Uterus (tissue), 4 donors: ENCODE measurements around the gene MPG. TPM values are rescaled to one million over a fixed set of nuclear protein-coding genes. Genes with fewer than 3 reads are reported as not detected.
A peak's percentile ranks its signal among the peaks of the same experiment; 100 is the strongest.
"Not testable (repeated sequence)": the region's sequence is repeated elsewhere in the genome, so short reads cannot be mapped to it uniquely, and the experiment has no call there.

ENCODE experiments used
- DNase-seq, 2 donors: peaks; one replicate each; pipeline ENCODE4 v3.0.0-alpha.2; 2019 to 2020
- H3K27ac ChIP-seq, 2 donors: fragments of 200-600 bp; sonication (generic); 1 replicate in 1 of 2; 2 replicates in 1 of 2; pipeline ENCODE4 v1.5.1; 2016 to 2018
- H3K27me3 ChIP-seq, 2 donors: fragments of 200-600 bp; sonication (generic); one replicate each; pipeline ENCODE4 v1.5.1; 2018 to 2019; ENCODE audit warnings: control low read depth in 1 of 2
- H3K36me3 ChIP-seq, 2 donors: fragments of 200-600 bp; sonication (generic); one replicate each; pipeline ENCODE4 v1.5.1; 2019; ENCODE audit warnings: control low read depth in 1 of 2
- H3K4me1 ChIP-seq, 2 donors: fragments of 200-600 bp; sonication (generic); one replicate each; pipeline ENCODE4 v1.5.1; 2018 to 2019; ENCODE audit warnings: control low read depth in 1 of 2
- H3K4me3 ChIP-seq, 2 donors: fragments of 200-600 bp; sonication (generic); 1 replicate in 1 of 2; 2 replicates in 1 of 2; pipeline ENCODE4 v1.5.1; 2018 to 2019; ENCODE audit warnings: mild to moderate bottlenecking in 1 of 2
- H3K9me3 ChIP-seq, 2 donors: fragments of 200-600 bp; sonication (generic); one replicate each; pipeline ENCODE4 v1.5.1; 2019; ENCODE audit warnings: control low read depth in 1 of 2
- CTCF ChIP-seq, 4 experiments: fragments of 200-600 bp in 2 of 4; fragments of 450-650 bp in 2 of 4; sonication (generic) in 2 of 4; IDR thresholded peaks; one replicate each; pipeline ENCODE4 v1.5.1; 2016 to 2019; ENCODE audit warnings: antibody characterized with exemption in 4 of 4, mild to moderate bottlenecking in 2 of 4, moderate library complexity in 1 of 4
- POLR2A ChIP-seq, 2 donors: fragments of 450-650 bp; IDR thresholded peaks; one replicate each; pipeline ENCODE4 v1.6.1; 2016; ENCODE audit warnings: antibody characterized with exemption in 2 of 2, mild to moderate bottlenecking in 1 of 2, moderate library complexity in 1 of 2
- intact Hi-C: fragments of 100-400 bp; cut with DNase I; formaldehyde crosslinking; loops from one replicate; pipeline ENCODE4 v1.15.1; 2023; ENCODE audit warnings: low total_unique reads
- total RNA-seq, 4 donors: library from RNA; depleted of rRNA in 3 of 4; stranded (reverse); fragments of >200 nt in 3 of 4; gene quantifications; one replicate each; pipeline versions ENCODE4 v1.1.0 to v1.2.4, GENCODE V29; 2014 to 2023
- donor health status: DM: yes; HTN: yes; CAD: no.

MPG gene
- total RNA-seq, 4 donors from 2014 or later = 35.7 to 305 (median 63.7) TPM

GRCh38 chr16:44655-45054, 33.4 kb upstream of the MPG start:
- Histone ChIP-seq H3K9me3 (no peaks in the 10 kb centered on the region), H3K27ac (no peak overlapping the region), H3K36me3 (no peaks in the 10 kb centered on the region), H3K4me3 (no peak overlapping the region), H3K4me1 (no peaks in the 10 kb centered on the region), H3K27me3 (no peaks in the 10 kb centered on the region)
- intact Hi-C loops = no loop called here
- TF ChIP-seq CTCF (IDR thresholded peaks at IDR 0.05) (no peak), POLR2A (IDR thresholded peaks at IDR 0.05) (no peak)
- DNase-seq = no peak

GRCh38 chr16:45454-45853, 32.6 kb upstream of the MPG start:
- TF ChIP-seq CTCF (IDR thresholded peaks at IDR 0.05) = no peak
- no peak for TF ChIP-seq POLR2A (IDR thresholded peaks at IDR 0.05)
- no peak for DNase-seq
- no peaks in the 10 kb centered on the region for H3K36me3 ChIP-seq
- no peak overlapping the region for H3K4me3 ChIP-seq
- H3K27ac ChIP-seq = no peak overlapping the region
- no peaks in the 10 kb centered on the region for H3K4me1 ChIP-seq
- H3K9me3 ChIP-seq = no peaks in the 10 kb centered on the region
- intact Hi-C loops = no loop called here
- no peaks in the 10 kb centered on the region for H3K27me3 ChIP-seq

- intact Hi-C loops, H3K9me3 ChIP-seq, H3K36me3 ChIP-seq: not testable (repeated sequence)
These were observed 31.5 kb upstream of the MPG start for GRCh38 chr16:46510-46909.

GRCh38 chr16:47234-47633, 30.8 kb upstream of the MPG start:
- Histone ChIP-seq H3K27me3 (no peaks in the 10 kb centered on the region), H3K4me1 (no peaks in the 10 kb centered on the region), H3K27ac (no peak overlapping the region), H3K4me3 (no peak overlapping the region), H3K36me3 (no peaks in the 10 kb centered on the region), H3K9me3 (no peaks in the 10 kb centered on the region)
- intact Hi-C loops = no loop called here
- no peak for DNase-seq
- TF ChIP-seq CTCF (IDR thresholded peaks at IDR 0.05) (no peak), POLR2A (IDR thresholded peaks at IDR 0.05) (no peak)

More at GRCh38 chr16:46510-46909, 31.5 kb upstream of the MPG start:
- not testable (repeated sequence) for H3K27ac ChIP-seq, H3K4me1 ChIP-seq, DNase-seq, H3K4me3 ChIP-seq, H3K27me3 ChIP-seq

- DNase-seq = peak in 1 of 2 donors; percentile 3
- Histone ChIP-seq H3K27me3 (no peaks in the 10 kb centered on the region), H3K27ac (no peak overlapping the region), H3K9me3 (no peaks in the 10 kb centered on the region), H3K4me3 (no peak overlapping the region), H3K36me3 (no peaks in the 10 kb centered on the region), H3K4me1 (no peaks in the 10 kb centered on the region)
- intact Hi-C loops = no loop called here
- TF ChIP-seq POLR2A (IDR thresholded peaks at IDR 0.05) = no peak
- no peak for TF ChIP-seq CTCF (IDR thresholded peaks at IDR 0.05)
These were observed 27.0 kb upstream of the MPG start for GRCh38 chr16:50769-51591.
